HCT116 (cell line): ENCODE results near the gene EOMES. TPM values are rescaled to one million over a fixed set of nuclear protein-coding genes. Genes with fewer than 3 reads are reported as not detected.

Experiments
- ATAC-seq: fragments of 200-7000 bp; cut with Tn5 transposase; 2 replicates; pipeline ENCODE4 v1.9.1; 2020; ENCODE audit warnings: mild to moderate bottlenecking, moderate library complexity
- BruUV-seq: library from RNA; stranded (reverse); fragments of 400-500 nt; replicated peaks from 2 replicates; lab custom pipeline; 2021; lab: Mats Ljungman, UMichigan
- CTCF ChIA-PET: fragments of 300-600 bp; sonication (Branson Sonifier 250); formaldehyde crosslinking; loops from one replicate; lab custom pipeline; 2021; ENCODE audit warnings: antibody characterized with exemption; lab: Charles Lee
- POLR2A ChIA-PET: fragments of 300-600, 350-600 bp; sonication (Branson Sonifier 250); formaldehyde crosslinking; loops from one replicate; lab custom pipeline; 2021; ENCODE audit warnings: antibody characterized with exemption; lab: Charles Lee
- RAD21 ChIA-PET, 2 experiments: fragments of 300-600 bp; sonication (Branson Sonifier 250); formaldehyde crosslinking; loops; one replicate each; lab custom pipeline; 2023; ENCODE audit warnings: low total read pairs in 2 of 2; ENCODE audit not compliant: uncharacterized antibody in 2 of 2, unreplicated experiment in 2 of 2, low non-redundant PET in 1 of 2; lab: Charles Lee
- DNase-seq: peaks from one replicate; pipeline ENCODE4 v3.0.0-alpha.2; 2010; ENCODE audit warnings: low read depth, low spot score
- H2AFZ ChIP-seq: fragments of 200-600 bp; shearing (Covaris generic), sonication (generic); 2 replicates; pipeline ENCODE4 v1.6.1; 2017; ENCODE audit warnings: low read depth, mixed run types, mixed read lengths, antibody characterized with exemption, low read length; ENCODE audit not compliant: poor library complexity, severe bottlenecking
- H3K27ac ChIP-seq: 2 replicates; pipeline ENCODE4 v1.5.1; 2012; ENCODE audit warnings: low read depth, low read length
- H3K27me3 ChIP-seq: fragments of 200-600 bp; sonication (generic); 2 replicates; pipeline ENCODE4 v1.6.1; 2016; ENCODE audit warnings: mixed run types, low read length, mixed read lengths; ENCODE audit not compliant: insufficient read depth
- H3K36me3 ChIP-seq, 2 experiments: fragments of 200-500 bp in 1 of 2; fragments of 200-600 bp in 1 of 2; sonication (Bioruptor generic) in 1 of 2; sonication (generic) in 1 of 2; 2 replicates each; pipeline versions ENCODE4 v1.5.1 to v1.6.1; 2014 to 2016; ENCODE audit warnings: low read length in 2 of 2, inconsistent platforms in 1 of 2, mixed read lengths in 1 of 2, mixed run types in 1 of 2; ENCODE audit not compliant: insufficient read depth in 2 of 2, control insufficient read depth in 1 of 2
- H3K4me1 ChIP-seq, 2 experiments: fragments of 200-600 bp in 1 of 2; sonication (generic) in 1 of 2; 2 replicates each; pipeline versions ENCODE4 v1.5.1 to v1.6.1; 2012 to 2017; ENCODE audit warnings: low read length in 2 of 2, inconsistent platforms in 1 of 2, mild to moderate bottlenecking in 1 of 2, mixed read lengths in 1 of 2, mixed run types in 1 of 2, moderate library complexity in 1 of 2; ENCODE audit not compliant: insufficient read depth in 2 of 2, control insufficient read depth in 1 of 2
- H3K4me2 ChIP-seq: fragments of 200-600 bp; sonication (generic); 2 replicates; pipeline ENCODE4 v1.6.1; 2017; ENCODE audit warnings: mixed run types, low read length, mixed read lengths
- H3K4me3 ChIP-seq, 2 experiments: fragments of 200-600 bp in 1 of 2; sonication (generic) in 1 of 2; replicated peaks in 1 of 2; 2 replicates each; pipeline ENCODE4 v1.5.1; 2011 to 2016; ENCODE audit warnings: low read length in 2 of 2, control low read depth in 1 of 2, low read depth in 1 of 2, mild to moderate bottlenecking in 1 of 2, mixed read lengths in 1 of 2, mixed run types in 1 of 2
- H3K79me2 ChIP-seq: fragments of 200-600 bp; sonication (generic); 2 replicates; pipeline ENCODE4 v1.6.1; 2017; ENCODE audit warnings: mild to moderate bottlenecking, mixed run types, low read length, moderate library complexity, mixed read lengths; ENCODE audit not compliant: insufficient read depth
- H3K9ac ChIP-seq: fragments of 200-600 bp; sonication (generic); 2 replicates; pipeline ENCODE4 v1.6.1; 2016; ENCODE audit warnings: low read length, mixed read lengths
- H3K9me2 ChIP-seq: fragments of 200-600 bp; sonication (generic), shearing (Covaris generic); 2 replicates; pipeline ENCODE4 v1.6.1; 2017; ENCODE audit warnings: mixed run types, mild to moderate bottlenecking, moderate library complexity; ENCODE audit not compliant: insufficient read depth
- H3K9me3 ChIP-seq, 2 experiments: fragments of 200-500 bp in 1 of 2; fragments of 200-600 bp in 1 of 2; sonication (Bioruptor generic) in 1 of 2; sonication (generic) in 1 of 2; 2 replicates each; pipeline ENCODE4 v1.6.1; 2014 to 2017; ENCODE audit warnings: low read length in 2 of 2, mixed read lengths in 2 of 2, inconsistent platforms in 1 of 2, low read depth in 1 of 2, mild to moderate bottlenecking in 1 of 2, mixed run types in 1 of 2, moderate library complexity in 1 of 2; ENCODE audit not compliant: control insufficient read depth in 1 of 2, insufficient read depth in 1 of 2
- H4K20me1 ChIP-seq: fragments of 200-600 bp; sonication (generic), shearing (Covaris generic); 2 replicates; pipeline ENCODE4 v1.6.1; 2017; ENCODE audit warnings: mixed run types, mild to moderate bottlenecking, moderate library complexity; ENCODE audit not compliant: insufficient read depth
- EZH2phosphoT487 ChIP-seq: fragments of 200-600 bp; IDR thresholded peaks from 2 replicates; pipeline ENCODE4 v1.6.1; 2018; ENCODE audit warnings: antibody characterized with exemption, borderline replicate concordance
- POLR2A ChIP-seq: IDR thresholded peaks from 2 replicates; pipeline ENCODE4 v1.7.0; 2011; ENCODE audit warnings: borderline replicate concordance; ENCODE audit not compliant: insufficient read depth, insufficient read length; ENCODE audit errors: extremely low read depth
- POLR2AphosphoS5 ChIP-seq: IDR thresholded peaks from 2 replicates; pipeline ENCODE4 v1.6.1; 2011; ENCODE audit warnings: mild to moderate bottlenecking, low read depth, low read length, moderate library complexity
- RAD21 ChIP-seq: IDR thresholded peaks from 2 replicates; pipeline ENCODE4 v1.6.1; 2012; ENCODE audit warnings: low read depth, mild to moderate bottlenecking
- SIN3A ChIP-seq: IDR thresholded peaks from 2 replicates; pipeline ENCODE4 v1.6.1; 2012; ENCODE audit warnings: low read depth
- TCF7L2 ChIP-seq: IDR thresholded peaks from 2 replicates; pipeline ENCODE4 v1.7.0; 2011; ENCODE audit warnings: borderline replicate concordance, inconsistent platforms; ENCODE audit not compliant: insufficient read depth, insufficient read length; ENCODE audit errors: extremely low read depth
- ZNF274 ChIP-seq: fragments of 200-500 bp; sonication (Bioruptor generic); IDR thresholded peaks from 2 replicates; pipeline ENCODE4 v1.6.1; 2014; ENCODE audit warnings: mild to moderate bottlenecking, low read depth, low read length, inconsistent platforms
- intact Hi-C: fragments of 100-400 bp; cut with micrococcal nuclease; formaldehyde crosslinking; loops from 2 replicates; pipeline ENCODE4 v1.10.0; 2022
- total RNA-seq: library from RNA; stranded (reverse); gene quantifications from one replicate; pipeline ENCODE4 v1.2.1, GENCODE V29; 2021; ENCODE audit not compliant: unreplicated experiment
- TF ChIP-seq, protein P1 (sequence below): IDR thresholded peaks from 2 replicates; pipeline ENCODE4 v1.6.1; 2012; ENCODE audit warnings: low read depth
- TF ChIP-seq, protein P2 (sequence below): IDR thresholded peaks from 2 replicates; pipeline ENCODE4 v1.6.1; 2012

The EOMES gene
- total RNA-seq, 1 experiment from 2014 or later: 1.4 TPM

DNA sequence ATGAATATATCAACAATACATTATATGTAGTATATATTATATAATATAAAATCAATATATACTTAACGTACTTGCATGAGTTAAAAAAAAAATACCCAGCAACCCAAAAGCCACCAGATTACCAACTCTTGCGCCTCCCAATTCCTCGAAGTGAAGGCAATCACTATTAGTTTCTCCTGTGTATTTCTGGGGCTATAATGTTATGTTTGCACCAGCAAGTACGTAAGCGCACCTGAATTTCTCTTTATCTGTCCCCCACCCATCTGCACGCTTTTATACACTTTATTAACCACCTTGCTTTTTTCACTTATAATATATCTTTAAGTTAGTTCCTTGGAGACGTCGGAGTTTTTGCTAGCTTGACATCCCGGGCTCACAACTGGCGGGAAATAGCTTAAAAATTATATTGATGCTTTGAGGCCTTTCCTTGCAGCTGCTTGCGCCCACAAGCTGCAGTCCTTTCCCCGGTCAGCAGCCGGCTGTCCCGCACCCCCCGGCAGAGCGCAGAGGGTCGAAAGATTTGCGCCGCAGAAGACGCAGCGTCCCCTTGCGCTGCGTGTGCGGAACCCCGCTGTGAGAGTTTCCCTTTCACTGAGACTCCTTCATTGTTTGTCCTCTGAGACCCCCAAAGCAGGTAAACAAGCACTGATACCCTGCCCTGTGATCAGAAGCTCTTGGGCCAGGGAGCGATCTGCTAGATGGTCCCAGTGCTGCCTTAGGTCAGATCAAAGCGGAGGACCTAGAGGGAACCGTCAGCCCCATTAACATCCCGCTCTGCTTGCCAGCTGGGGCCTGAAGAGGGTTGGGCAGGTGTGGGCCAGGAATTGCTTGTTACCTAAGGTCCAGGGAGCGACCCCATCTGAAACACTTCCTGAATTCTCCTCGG lies 8.9 kb upstream of the EOMES start:
- H3K27me3 ChIP-seq: no peaks in the 10 kb centered on the region
- no peak overlapping the region for H3K4me3 ChIP-seq
- intact Hi-C loops: no loop called here
- ChIA-PET CTCF (no interaction called here), RAD21 (no interaction called here), POLR2A (no interaction called here)
- no peak overlapping the region for H3K27ac ChIP-seq
- no peaks in the 10 kb centered on the region for H4K20me1 ChIP-seq
- no peak for DNase-seq
- H3K4me1 ChIP-seq: no peaks in the 10 kb centered on the region
- no peaks in the 10 kb centered on the region for H3K36me3 ChIP-seq
- ATAC-seq: no peak
- no peaks in the 10 kb centered on the region for H3K9me3 ChIP-seq
- H3K4me2 ChIP-seq: no peak overlapping the region
- H3K79me2 ChIP-seq: no peaks in the 10 kb centered on the region
- H3K9ac ChIP-seq: no peak overlapping the region
- BruUV-seq: no TSS peak
- no peaks in the 10 kb centered on the region for H3K9me2 ChIP-seq
- no peak for TF ChIP-seq TCF7L2
- no peak for TF ChIP-seq SIN3A
- TF ChIP-seq EZH2phosphoT487: no peak
- TF ChIP-seq, protein P1, sequence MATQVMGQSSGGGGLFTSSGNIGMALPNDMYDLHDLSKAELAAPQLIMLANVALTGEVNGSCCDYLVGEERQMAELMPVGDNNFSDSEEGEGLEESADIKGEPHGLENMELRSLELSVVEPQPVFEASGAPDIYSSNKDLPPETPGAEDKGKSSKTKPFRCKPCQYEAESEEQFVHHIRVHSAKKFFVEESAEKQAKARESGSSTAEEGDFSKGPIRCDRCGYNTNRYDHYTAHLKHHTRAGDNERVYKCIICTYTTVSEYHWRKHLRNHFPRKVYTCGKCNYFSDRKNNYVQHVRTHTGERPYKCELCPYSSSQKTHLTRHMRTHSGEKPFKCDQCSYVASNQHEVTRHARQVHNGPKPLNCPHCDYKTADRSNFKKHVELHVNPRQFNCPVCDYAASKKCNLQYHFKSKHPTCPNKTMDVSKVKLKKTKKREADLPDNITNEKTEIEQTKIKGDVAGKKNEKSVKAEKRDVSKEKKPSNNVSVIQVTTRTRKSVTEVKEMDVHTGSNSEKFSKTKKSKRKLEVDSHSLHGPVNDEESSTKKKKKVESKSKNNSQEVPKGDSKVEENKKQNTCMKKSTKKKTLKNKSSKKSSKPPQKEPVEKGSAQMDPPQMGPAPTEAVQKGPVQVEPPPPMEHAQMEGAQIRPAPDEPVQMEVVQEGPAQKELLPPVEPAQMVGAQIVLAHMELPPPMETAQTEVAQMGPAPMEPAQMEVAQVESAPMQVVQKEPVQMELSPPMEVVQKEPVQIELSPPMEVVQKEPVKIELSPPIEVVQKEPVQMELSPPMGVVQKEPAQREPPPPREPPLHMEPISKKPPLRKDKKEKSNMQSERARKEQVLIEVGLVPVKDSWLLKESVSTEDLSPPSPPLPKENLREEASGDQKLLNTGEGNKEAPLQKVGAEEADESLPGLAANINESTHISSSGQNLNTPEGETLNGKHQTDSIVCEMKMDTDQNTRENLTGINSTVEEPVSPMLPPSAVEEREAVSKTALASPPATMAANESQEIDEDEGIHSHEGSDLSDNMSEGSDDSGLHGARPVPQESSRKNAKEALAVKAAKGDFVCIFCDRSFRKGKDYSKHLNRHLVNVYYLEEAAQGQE: no peak
- no peak for TF ChIP-seq RAD21
- TF ChIP-seq, protein P2, sequence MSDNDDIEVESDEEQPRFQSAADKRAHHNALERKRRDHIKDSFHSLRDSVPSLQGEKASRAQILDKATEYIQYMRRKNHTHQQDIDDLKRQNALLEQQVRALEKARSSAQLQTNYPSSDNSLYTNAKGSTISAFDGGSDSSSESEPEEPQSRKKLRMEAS: no peak
- TF ChIP-seq ZNF274: no peak
- TF ChIP-seq POLR2AphosphoS5: no peak
- TF ChIP-seq POLR2A: no peak
- no peak overlapping the region for H2AFZ ChIP-seq
